ENCODE results near the gene AIF1L.

- TF ChIP-seq CTCF (IDR thresholded peaks at IDR 0.05; ENCODE audit: low read length), result no peak
- no peak for TF ChIP-seq EZH2 (optimal IDR thresholded peaks at IDR 0.05; ENCODE audit: low read depth, low read length)
- TF ChIP-seq EZH2phosphoT487 (IDR thresholded peaks at IDR 0.05; ENCODE audit: low read length), result no peak
These were observed 4.1 kb downstream of the AIF1L start for GRCh38 chr9:131100445-131100844.

All from MM.1S (cell line).